GM20431 (cell line): Measurements from ENCODE around the gene MRPL11.

Experiments used
- in situ Hi-C: fragments of 300-500 bp; cut with MseI, MboI; formaldehyde crosslinking; loops from one replicate; pipeline ENCODE4 v1.15.0; 2020; ENCODE audit warnings: low sequenced_read_pairs; ENCODE audit not compliant: unreplicated experiment

Gene MRPL11

DNA sequence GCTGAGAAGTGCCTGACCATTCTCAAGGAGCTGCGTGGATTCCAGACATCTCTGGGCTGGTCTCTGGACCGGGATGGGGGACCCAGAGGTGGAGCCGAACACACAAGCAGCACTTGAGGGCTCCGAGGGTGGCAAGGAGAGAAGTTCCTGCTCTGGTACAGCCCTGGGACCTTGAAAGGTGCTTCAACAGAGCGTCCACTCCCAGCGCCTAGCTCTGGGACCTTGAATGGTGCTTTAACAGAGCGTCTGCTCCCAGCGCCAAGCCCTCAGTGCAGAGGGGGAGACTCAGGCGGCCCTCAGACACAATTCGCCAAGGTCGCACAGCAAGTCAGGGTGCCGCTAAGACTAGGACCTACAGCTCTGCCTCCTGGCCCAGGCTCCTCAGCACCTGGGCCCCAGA, 28.5 kb downstream of the MRPL11 start:
- in situ Hi-C loops = loop anchor here (25.0 kb wide), 1 partner anchor 277 kb away; the partner anchor contains the start of gene RBM4B

GRCh38 chr11:66409226-66409625, 29.4 kb downstream of the MRPL11 start:
- in situ Hi-C loops = loop anchor here (25.0 kb wide), 1 partner anchor 278 kb away; the partner anchor contains the start of gene RBM4B

GRCh38 chr11:66408488-66409214, 30.0 kb downstream of the MRPL11 start:
- in situ Hi-C loops = loop anchor here (25.0 kb wide), 1 partner anchor 279 kb away; the partner anchor contains the start of gene RBM4B

DNA sequence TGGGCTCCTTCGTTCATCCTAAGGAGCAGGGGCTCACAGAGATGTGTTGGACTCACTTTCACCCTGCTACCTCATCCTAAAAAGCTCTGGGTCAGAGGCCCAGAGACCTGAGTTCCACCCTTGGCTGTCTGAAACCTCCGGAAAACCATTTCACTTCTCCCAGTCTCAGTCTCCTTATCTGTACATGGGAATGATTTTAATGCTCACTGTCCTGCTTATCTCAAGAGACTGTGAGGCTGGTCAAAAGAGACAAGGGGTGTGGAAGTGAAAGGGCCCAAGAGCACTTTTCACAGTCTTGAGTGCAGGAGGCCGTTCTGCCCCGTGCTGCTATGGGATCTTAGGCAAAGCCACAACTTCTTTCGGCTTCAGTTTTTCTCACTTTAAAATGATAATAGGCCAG, 31.0 kb downstream of the MRPL11 start:
- in situ Hi-C loops = loop anchor here (25.0 kb wide), 1 partner anchor 280 kb away; the partner anchor contains the start of gene RBM4B

DNA sequence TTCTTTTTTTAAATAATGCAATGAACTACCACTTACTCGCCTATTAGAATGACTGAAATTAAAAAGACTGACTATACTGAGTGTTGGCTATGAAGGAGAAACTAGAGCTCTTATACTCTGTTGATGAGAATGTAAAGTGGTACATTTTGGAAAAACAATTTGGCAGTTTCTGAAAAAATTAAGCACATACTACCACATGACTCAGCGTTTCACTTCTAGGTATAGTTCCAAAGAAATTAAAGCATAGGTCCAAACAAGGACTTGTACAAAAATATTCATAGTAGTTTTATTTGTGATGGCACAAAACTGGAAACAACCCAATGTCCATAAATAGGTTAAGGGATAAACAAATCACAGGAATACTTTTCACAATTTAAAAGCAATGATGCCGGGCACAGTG, 44.7 kb downstream of the MRPL11 start:
- in situ Hi-C loops = no loop called here

- in situ Hi-C loops = no loop called here
Observed at GRCh38 chr11:66391322-66391721, 47.3 kb downstream of the MRPL11 start.

GRCh38 chr11:66388780-66389386, 49.8 kb downstream of the MRPL11 start:
- in situ Hi-C loops = no loop called here

DNA sequence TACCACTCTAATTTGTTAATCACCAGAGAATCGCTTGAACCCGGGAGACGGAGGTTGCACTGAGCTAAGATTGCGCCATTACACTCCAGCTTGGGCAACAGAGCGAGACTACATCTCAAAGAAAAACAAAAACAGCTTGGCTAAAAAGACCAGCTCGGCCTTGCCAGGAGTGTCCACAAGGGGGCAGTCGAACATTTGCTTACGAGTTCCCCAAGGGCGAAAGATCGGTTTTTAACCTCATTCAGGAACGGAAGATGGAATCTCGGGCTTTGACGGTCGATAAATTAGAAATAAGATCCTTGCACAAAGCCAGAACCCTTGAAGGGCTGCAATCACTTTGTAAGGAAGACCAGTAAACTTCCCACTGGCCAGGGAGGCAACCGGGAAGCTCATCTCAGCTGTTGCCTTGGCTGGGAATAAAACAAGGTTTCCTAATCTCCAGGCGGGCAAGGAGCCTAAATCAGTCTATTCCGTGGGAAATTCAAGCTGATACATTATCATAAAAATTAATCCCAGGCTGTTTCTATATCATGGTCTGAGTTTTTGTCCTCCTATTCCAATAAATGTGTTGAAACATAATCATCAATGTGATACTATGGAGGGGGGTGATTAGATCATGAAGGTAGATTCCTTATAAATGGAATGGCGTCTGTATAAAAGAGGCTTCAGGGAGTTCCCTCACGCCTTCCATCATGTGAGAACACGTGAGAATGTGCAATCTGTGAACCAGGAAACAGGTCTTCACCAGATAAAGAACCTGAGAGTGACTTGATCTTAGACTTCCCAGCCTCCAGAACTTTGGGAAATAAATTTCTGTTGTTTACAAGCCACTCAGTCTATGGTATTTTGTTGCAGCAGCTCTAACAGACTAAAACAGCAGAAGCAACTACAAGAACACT, 52.2 kb downstream of the MRPL11 start:
- in situ Hi-C loops = no loop called here
